ENCODE results near the gene COL6A2. TPM values are rescaled to one million over a fixed set of nuclear protein-coding genes. Genes with fewer than 3 reads are reported as not detected.

The COL6A2 gene
- total and polyA plus RNA-seq, 10 donors, result 101 to 259 (median 192) TPM

DNA sequence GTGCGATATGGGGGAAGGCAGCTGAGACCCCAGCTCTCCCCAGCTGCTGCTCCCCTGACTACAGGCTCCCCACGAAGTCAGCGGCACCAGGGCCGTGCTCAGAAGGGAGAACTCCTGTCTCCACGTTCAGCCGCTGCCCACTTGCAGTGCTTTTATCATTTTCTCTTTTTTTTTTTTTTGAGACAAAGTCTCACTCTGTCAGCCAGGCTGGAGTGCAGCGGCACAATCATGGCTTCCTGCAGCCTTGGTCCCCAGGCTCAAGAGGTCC lies 58.4 kb downstream of the COL6A2 start:
- 85 to 91% (median 86%) methylated on average over 7 of the region's 7 CpGs for WGBS, 5 donors
- intact Hi-C loops (cut with DNase I; ENCODE audit: low total_unique reads), result no loop called here
- no peak overlapping the region for H3K27ac ChIP-seq
- TF ChIP-seq POLR2A (IDR thresholded peaks at IDR 0.05) (no peak), POLR2AphosphoS5 (IDR thresholded peaks at IDR 0.05) (no peak)
- TF ChIP-seq, protein P1, sequence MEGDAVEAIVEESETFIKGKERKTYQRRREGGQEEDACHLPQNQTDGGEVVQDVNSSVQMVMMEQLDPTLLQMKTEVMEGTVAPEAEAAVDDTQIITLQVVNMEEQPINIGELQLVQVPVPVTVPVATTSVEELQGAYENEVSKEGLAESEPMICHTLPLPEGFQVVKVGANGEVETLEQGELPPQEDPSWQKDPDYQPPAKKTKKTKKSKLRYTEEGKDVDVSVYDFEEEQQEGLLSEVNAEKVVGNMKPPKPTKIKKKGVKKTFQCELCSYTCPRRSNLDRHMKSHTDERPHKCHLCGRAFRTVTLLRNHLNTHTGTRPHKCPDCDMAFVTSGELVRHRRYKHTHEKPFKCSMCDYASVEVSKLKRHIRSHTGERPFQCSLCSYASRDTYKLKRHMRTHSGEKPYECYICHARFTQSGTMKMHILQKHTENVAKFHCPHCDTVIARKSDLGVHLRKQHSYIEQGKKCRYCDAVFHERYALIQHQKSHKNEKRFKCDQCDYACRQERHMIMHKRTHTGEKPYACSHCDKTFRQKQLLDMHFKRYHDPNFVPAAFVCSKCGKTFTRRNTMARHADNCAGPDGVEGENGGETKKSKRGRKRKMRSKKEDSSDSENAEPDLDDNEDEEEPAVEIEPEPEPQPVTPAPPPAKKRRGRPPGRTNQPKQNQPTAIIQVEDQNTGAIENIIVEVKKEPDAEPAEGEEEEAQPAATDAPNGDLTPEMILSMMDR (IDR thresholded peaks at IDR 0.05 in 8 of 11, conservative IDR thresholded peaks at IDR 0.05 in 3 of 11), result no peak
- H3K4me1 ChIP-seq, result peaks cover 0 to 12% (median 8%) of the 10 kb centered on the region in 6 donors
- H3K27me3 ChIP-seq (replicated peaks in 1 of 7), result peaks cover 0 to 22% (median 4%) of the 10 kb centered on the region in 7 donors
- DNase-seq, result no peak
- no peak overlapping the region for H3K4me3 ChIP-seq
- H3K36me3 ChIP-seq, result peaks cover 0 to 13% (median 0%) of the 10 kb centered on the region in 6 donors
- no peaks in the 10 kb centered on the region for H3K9me3 ChIP-seq

DNA sequence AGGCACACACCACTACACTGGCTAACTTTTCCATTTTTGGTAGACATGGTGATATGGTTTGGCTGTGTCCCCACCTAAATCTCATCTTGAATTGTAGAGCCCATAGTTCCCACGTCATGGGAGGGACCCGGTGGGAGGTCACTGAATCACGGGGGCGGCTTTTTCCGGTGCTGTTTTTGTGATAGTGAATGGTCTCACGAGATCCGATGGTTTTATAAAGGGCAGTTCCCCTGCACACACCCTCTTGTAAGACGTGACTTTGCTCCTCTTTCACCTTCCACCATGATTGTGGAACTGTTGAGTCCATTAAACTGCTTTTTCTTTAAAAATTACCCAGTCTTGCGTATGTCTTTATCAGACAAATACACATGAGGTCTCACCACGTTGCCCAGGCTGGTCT lies 58.8 kb downstream of the COL6A2 start:
- H3K36me3 ChIP-seq, result peaks cover 0 to 17% (median 0%) of the 10 kb centered on the region in 6 donors
- no peak overlapping the region for H3K27ac ChIP-seq
- H3K4me3 ChIP-seq, result no peak overlapping the region
- DNase-seq, result no peak
- H3K9me3 ChIP-seq, result no peaks in the 10 kb centered on the region
- intact Hi-C loops (cut with DNase I; ENCODE audit: low total_unique reads), result no loop called here
- H3K4me1 ChIP-seq, result peaks cover 0 to 16% (median 8%) of the 10 kb centered on the region in 6 donors
- TF ChIP-seq POLR2A (IDR thresholded peaks at IDR 0.05) (no peak), POLR2AphosphoS5 (IDR thresholded peaks at IDR 0.05) (no peak)
- TF ChIP-seq, protein P1 (IDR thresholded peaks at IDR 0.05 in 8 of 11, conservative IDR thresholded peaks at IDR 0.05 in 3 of 11), result no peak
- 84 to 90% (median 86%) methylated on average over 10 of the region's 10 CpGs for WGBS, 5 donors
- H3K27me3 ChIP-seq (replicated peaks in 1 of 7), result peaks cover 0 to 22% (median 7%) of the 10 kb centered on the region in 7 donors

DNA sequence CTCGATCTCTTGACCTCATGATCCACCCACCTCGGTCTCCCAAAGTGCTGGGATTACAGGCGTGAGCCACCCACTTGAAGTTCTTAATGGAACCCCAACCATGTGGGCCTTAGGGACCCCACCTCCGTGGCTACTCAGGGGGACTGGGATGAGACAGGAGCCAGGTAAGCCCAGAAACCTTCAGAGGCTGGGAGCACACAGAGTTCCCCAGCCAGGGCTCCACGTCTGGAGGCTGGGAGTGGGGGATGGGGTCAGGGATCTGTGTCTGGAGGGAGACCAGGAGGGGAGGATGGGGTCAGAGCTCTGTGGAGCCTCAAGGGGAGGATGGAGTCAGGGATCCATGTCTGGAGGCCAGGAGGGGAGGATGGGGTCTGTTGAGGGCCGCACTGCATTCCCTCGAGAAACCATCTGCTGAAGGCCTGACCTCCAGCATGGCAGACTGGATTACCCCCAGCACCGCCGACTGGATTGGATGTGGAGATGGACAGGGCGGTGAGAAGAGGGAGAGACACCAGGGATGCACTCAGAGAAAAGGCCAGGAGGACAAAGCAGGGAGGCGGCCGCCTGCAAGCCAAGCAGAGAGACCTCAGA lies 59.6 kb downstream of the COL6A2 start:
- Histone ChIP-seq H3K4me1 (peaks cover 0 to 17% (median 8%) of the 10 kb centered on the region in 6 donors), H3K27me3 (replicated peaks in 1 of 7) (peaks cover 0 to 27% (median 11%) of the 10 kb centered on the region in 7 donors), H3K27ac (no peak overlapping the region), H3K4me3 (no peak overlapping the region), H3K36me3 (peaks cover 0 to 23% (median 0%) of the 10 kb centered on the region in 6 donors), H3K9me3 (no peaks in the 10 kb centered on the region)
- intact Hi-C loops (cut with DNase I; ENCODE audit: low total_unique reads), result no loop called here
- DNase-seq, result no peak
- TF ChIP-seq, protein P1 (IDR thresholded peaks at IDR 0.05 in 8 of 11, conservative IDR thresholded peaks at IDR 0.05 in 3 of 11), result no peak
- TF ChIP-seq POLR2AphosphoS5 (IDR thresholded peaks at IDR 0.05), result no peak
- TF ChIP-seq POLR2A (IDR thresholded peaks at IDR 0.05), result no peak
- 83 to 96% (median 91%) methylated on average over 12 of the region's 12 CpGs for WGBS, 5 donors

DNA sequence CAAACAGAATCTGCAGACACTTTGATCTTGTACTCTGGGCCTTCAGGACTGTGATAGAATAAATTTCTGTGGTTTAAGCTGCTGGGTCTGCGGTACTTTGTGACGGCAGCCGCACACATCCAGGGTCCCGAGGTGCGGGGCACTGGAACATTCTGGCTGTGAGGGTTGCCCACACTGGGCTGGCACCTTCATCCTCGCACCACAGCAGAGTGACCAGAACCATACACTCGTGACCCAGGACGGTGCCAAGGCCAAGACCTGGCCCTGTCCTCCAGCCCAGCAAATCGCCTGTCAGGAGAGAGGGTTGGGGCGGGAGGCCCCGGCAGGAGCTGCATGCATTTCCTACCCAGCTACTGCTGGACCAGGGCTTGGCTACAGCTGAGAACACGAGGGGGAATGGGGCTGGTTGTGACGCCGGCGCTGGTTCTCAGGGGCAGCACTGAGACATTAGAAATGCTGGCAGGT lies 60.1 kb downstream of the COL6A2 start:
- Histone ChIP-seq H3K4me1 (peaks cover 0 to 17% (median 6%) of the 10 kb centered on the region in 6 donors), H3K36me3 (peaks cover 0 to 23% (median 0%) of the 10 kb centered on the region in 6 donors), H3K4me3 (no peak overlapping the region), H3K27ac (no peak overlapping the region), H3K27me3 (replicated peaks in 1 of 7) (peaks cover 0 to 29% (median 11%) of the 10 kb centered on the region in 7 donors), H3K9me3 (no peaks in the 10 kb centered on the region)
- DNase-seq, result no peak
- intact Hi-C loops (cut with DNase I; ENCODE audit: low total_unique reads), result no loop called here
- WGBS, 5 donors, result 88 to 92% (median 90%) methylated on average over 14 to 15 of the region's 15 CpGs
- TF ChIP-seq, protein P1 (IDR thresholded peaks at IDR 0.05 in 8 of 11, conservative IDR thresholded peaks at IDR 0.05 in 3 of 11), result no peak
- TF ChIP-seq POLR2AphosphoS5 (IDR thresholded peaks at IDR 0.05) (no peak), POLR2A (IDR thresholded peaks at IDR 0.05) (no peak)

Measured in spleen (tissue), 11 donors.